Measurements from ENCODE around the gene SLC16A4. TPM values are rescaled to one million over a fixed set of nuclear protein-coding genes. Genes with fewer than 3 reads are reported as not detected.

SLC16A4 gene
- total and polyA plus RNA-seq, 2 of the 8 experiments (the other 6 are each of a cell fraction or from before 2014, with no cell fraction given), result 0.30 to 0.43 TPM

- no peak overlapping the region for H4K8ac ChIP-seq (ENCODE audit: extremely low read depth, insufficient read depth, low read length)
- WGBS, 2 experiments (ENCODE audit: extremely low coverage in 1 of 2, insufficient coverage in 1 of 2, insufficient read length in 1 of 2, insufficient replicate concordance in 2 of 2, low coverage in 1 of 2, low lambda C conversion rate in 2 of 2, missing lambda C conversion rate in 1 of 2), result 58% methylated on average over 9 of the region's 9 CpGs; no CpG with 5 or more reads in 1 of the 2 experiments
- no peak overlapping the region for H3K14ac ChIP-seq (ENCODE audit: insufficient read length)
- FAIRE-seq (peak; percentile 13), DNase-seq (ENCODE audit: low read depth in 1 of 2, low spot score in 2 of 2) (no peak)
- no peak overlapping the region for H2AK5ac ChIP-seq (ENCODE audit: low read depth, low read length)
- no peak overlapping the region for H2BK5ac ChIP-seq (ENCODE audit: low read depth, low read length)
- peaks cover 8 to 16% (median 9%) of the 10 kb centered on the region in 4 experiments; a peak in 6 of 7 replicates for H3K4me1 ChIP-seq (replicated peaks in 1 of 4; ENCODE audit: control insufficient read depth in 3 of 4, insufficient read depth in 4 of 4, low read length in 3 of 4)
- no peak overlapping the region for H3K18ac ChIP-seq (ENCODE audit: extremely low read depth, low read length)
- no peak overlapping the region for H2BK12ac ChIP-seq (ENCODE audit: low read depth, low read length)
- H4K91ac ChIP-seq (replicated peaks; ENCODE audit: insufficient read length, low read length), result no peak overlapping the region
- H3K4me2 ChIP-seq (ENCODE audit: insufficient read depth in 1 of 2, low read depth in 2 of 2, low read length in 2 of 2), result peak overlapping the region; percentile 45 to 49
- H3K4me3 ChIP-seq (ENCODE audit: extremely low read depth in 1 of 4, insufficient read depth in 2 of 4, low read depth in 3 of 4, low read length in 4 of 4), result peak overlapping the region in 1 of 4 experiments; percentile 34; a peak in 1 of 8 replicates
- no peak overlapping the region for H3K56ac ChIP-seq (replicated peaks; ENCODE audit: insufficient read length, low read depth, low read length)
- no peaks in the 10 kb centered on the region for H3K9me3 ChIP-seq (ENCODE audit: insufficient read depth in 2 of 2, low read depth in 1 of 2, low read length in 1 of 2)
- POLR2A ChIA-PET (ENCODE audit: partially characterized antibody), result interaction anchor here (0.7 to 4.8 kb wide), 6 partner anchors 8 to 137 kb away, joined by 3 to 47 read pairs (median 4); partner anchors contain the start of gene RBM15
- TF ChIP-seq TBP (IDR thresholded peaks at IDR 0.05; ENCODE audit: low read depth, low read length) (no peak), POLR2A (IDR thresholded peaks at IDR 0.05; ENCODE audit: control extremely low read depth in 1 of 2, low read depth in 2 of 2, low read length in 2 of 2) (no peak)
- TF ChIP-seq, protein P1, sequence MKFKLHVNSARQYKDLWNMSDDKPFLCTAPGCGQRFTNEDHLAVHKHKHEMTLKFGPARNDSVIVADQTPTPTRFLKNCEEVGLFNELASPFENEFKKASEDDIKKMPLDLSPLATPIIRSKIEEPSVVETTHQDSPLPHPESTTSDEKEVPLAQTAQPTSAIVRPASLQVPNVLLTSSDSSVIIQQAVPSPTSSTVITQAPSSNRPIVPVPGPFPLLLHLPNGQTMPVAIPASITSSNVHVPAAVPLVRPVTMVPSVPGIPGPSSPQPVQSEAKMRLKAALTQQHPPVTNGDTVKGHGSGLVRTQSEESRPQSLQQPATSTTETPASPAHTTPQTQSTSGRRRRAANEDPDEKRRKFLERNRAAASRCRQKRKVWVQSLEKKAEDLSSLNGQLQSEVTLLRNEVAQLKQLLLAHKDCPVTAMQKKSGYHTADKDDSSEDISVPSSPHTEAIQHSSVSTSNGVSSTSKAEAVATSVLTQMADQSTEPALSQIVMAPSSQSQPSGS (IDR thresholded peaks at IDR 0.05; ENCODE audit: low read length), result no peak
- H3K27ac ChIP-seq (ENCODE audit: low read depth, low read length), result no peak overlapping the region
- H3K79me2 ChIP-seq (ENCODE audit: control insufficient read depth in 1 of 2, insufficient read depth in 2 of 2, low read length in 2 of 2), result peaks cover 39 to 100% of the 10 kb centered on the region in 2 experiments
- H3K4ac ChIP-seq (replicated peaks; ENCODE audit: insufficient read length, low read depth, low read length), result no peak overlapping the region
- peaks cover 0 to 50% (median 8%) of the 10 kb centered on the region in 4 experiments; a peak in 7 of 8 replicates for H3K36me3 ChIP-seq (ENCODE audit: control insufficient read depth in 2 of 4, insufficient read depth in 4 of 4, low read length in 3 of 4)
- H2BK120ac ChIP-seq (replicated peaks; ENCODE audit: low read depth, low read length), result no peak overlapping the region
- peaks cover 33 to 36% of the 10 kb centered on the region in 2 experiments for H4K20me1 ChIP-seq (replicated peaks in 1 of 2; ENCODE audit: control insufficient read depth in 1 of 2, insufficient read depth in 2 of 2, low read length in 2 of 2)
- peaks cover 10% of the 10 kb centered on the region for H3K79me1 ChIP-seq (ENCODE audit: low read depth, low read length)
- H3K23ac ChIP-seq (ENCODE audit: insufficient read length), result no peak overlapping the region
- no peak overlapping the region for H4K5ac ChIP-seq (ENCODE audit: insufficient read length, low read depth, low read length)
- CTCF ChIA-PET (ENCODE audit: partially characterized antibody), result interaction anchor here (0.6 to 1.6 kb wide), 8 partner anchors 9 to 218 kb away, joined by 3 to 9 read pairs (median 4); no protein-coding TSS in a partner anchor
- no peaks in the 10 kb centered on the region for H3K27me3 ChIP-seq (replicated peaks in 1 of 4; ENCODE audit: control insufficient read depth in 3 of 4, extremely low read depth in 1 of 4, insufficient read depth in 3 of 4, low read length in 3 of 4)
- H2AFZ ChIP-seq (ENCODE audit: low read length), result no peak overlapping the region
- no peak overlapping the region for H2BK20ac ChIP-seq (ENCODE audit: low read length)
- H2BK15ac ChIP-seq (ENCODE audit: low read length), result no peak overlapping the region
- 0 out of 2 replicates have a peak, but pooled peaks cover 1% of the 10 kb centered on the region for H3K23me2 ChIP-seq (ENCODE audit: low read depth, low read length)
- H3K9ac ChIP-seq (replicated peaks in 1 of 4; ENCODE audit: extremely low read depth in 1 of 4, low read depth in 3 of 4, low read length in 3 of 4), result no peak overlapping the region
Measured at GRCh38 chr1:110346690-110347089, 44.1 kb downstream of the SLC16A4 start.

Data from H1 (cell line).